Amniotic epithelial cell (primary cell): Measurements from ENCODE around the gene KYAT1.

Source experiments
- DNase-seq: peaks from one replicate; pipeline ENCODE4 v3.0.0-alpha.2; 2010; ENCODE audit warnings: low read depth

The KYAT1 gene

GRCh38 chr9:128881884-128882676, at the start of gene KYAT1, which contains the start of gene LRRC8A:
Gene KYAT1, minus strand, starts transcription at chr9:128881950. Its CDS starts 36,545 bp downstream, at chr9:128845405.
Gene LRRC8A, plus strand, starts transcription at chr9:128882133. Its CDS starts 25,032 bp downstream, at chr9:128907165.
- DNase-seq = peak; percentile 92

- no peak for DNase-seq
Measured at GRCh38 chr9:128929560-128929959, 47.8 kb upstream of the KYAT1 start.

- DNase-seq = no peak
Measured at GRCh38 chr9:128928624-128929023, 46.9 kb upstream of the KYAT1 start.

GRCh38 chr9:128927731-128928411, 46.1 kb upstream of the KYAT1 start:
- DNase-seq = no peak

GRCh38 chr9:128923493-128923883, 41.7 kb upstream of the KYAT1 start:
- no peak for DNase-seq

GRCh38 chr9:128921881-128922763, 40.4 kb upstream of the KYAT1 start:
- peak; percentile 77 for DNase-seq

- DNase-seq = peak; percentile 77
Measured at GRCh38 chr9:128920381-128921058, 38.8 kb upstream of the KYAT1 start, which contains the start of gene PHYHD1. Gene PHYHD1, plus strand, starts transcription at chr9:128920982. Its CDS starts 1,342 bp downstream, at chr9:128922324.

GRCh38 chr9:128919402-128920089, 37.8 kb upstream of the KYAT1 start:
- DNase-seq = no peak

- DNase-seq = no peak
Measured at GRCh38 chr9:128918921-128919320, 37.2 kb upstream of the KYAT1 start.

GRCh38 chr9:128917151-128917849, 35.5 kb upstream of the KYAT1 start:
- peak; percentile 73 for DNase-seq

GRCh38 chr9:128916745-128917144, 35.0 kb upstream of the KYAT1 start:
- no peak for DNase-seq

- DNase-seq = no peak
Measured at GRCh38 chr9:128916204-128916603, 34.5 kb upstream of the KYAT1 start.

- no peak for DNase-seq
Measured at GRCh38 chr9:128913995-128914772, 32.4 kb upstream of the KYAT1 start.

GRCh38 chr9:128913048-128913900, 31.5 kb upstream of the KYAT1 start:
- no peak for DNase-seq

- peak; percentile 94 for DNase-seq
Measured at GRCh38 chr9:128912270-128912853, 30.6 kb upstream of the KYAT1 start.

GRCh38 chr9:128911529-128912035, 29.8 kb upstream of the KYAT1 start:
- no peak for DNase-seq

GRCh38 chr9:128910906-128911305, 29.2 kb upstream of the KYAT1 start:
- no peak for DNase-seq

GRCh38 chr9:128909859-128910258, 28.1 kb upstream of the KYAT1 start:
- no peak for DNase-seq
